ENCODE results near the gene WDR45. TPM values are rescaled to one million over a fixed set of nuclear protein-coding genes. Genes with fewer than 3 reads are reported as not detected.

Gene WDR45
- total and polyA plus RNA-seq, 2 experiments from 2014 or later, result 28.8 to 36.2 TPM

DNA sequence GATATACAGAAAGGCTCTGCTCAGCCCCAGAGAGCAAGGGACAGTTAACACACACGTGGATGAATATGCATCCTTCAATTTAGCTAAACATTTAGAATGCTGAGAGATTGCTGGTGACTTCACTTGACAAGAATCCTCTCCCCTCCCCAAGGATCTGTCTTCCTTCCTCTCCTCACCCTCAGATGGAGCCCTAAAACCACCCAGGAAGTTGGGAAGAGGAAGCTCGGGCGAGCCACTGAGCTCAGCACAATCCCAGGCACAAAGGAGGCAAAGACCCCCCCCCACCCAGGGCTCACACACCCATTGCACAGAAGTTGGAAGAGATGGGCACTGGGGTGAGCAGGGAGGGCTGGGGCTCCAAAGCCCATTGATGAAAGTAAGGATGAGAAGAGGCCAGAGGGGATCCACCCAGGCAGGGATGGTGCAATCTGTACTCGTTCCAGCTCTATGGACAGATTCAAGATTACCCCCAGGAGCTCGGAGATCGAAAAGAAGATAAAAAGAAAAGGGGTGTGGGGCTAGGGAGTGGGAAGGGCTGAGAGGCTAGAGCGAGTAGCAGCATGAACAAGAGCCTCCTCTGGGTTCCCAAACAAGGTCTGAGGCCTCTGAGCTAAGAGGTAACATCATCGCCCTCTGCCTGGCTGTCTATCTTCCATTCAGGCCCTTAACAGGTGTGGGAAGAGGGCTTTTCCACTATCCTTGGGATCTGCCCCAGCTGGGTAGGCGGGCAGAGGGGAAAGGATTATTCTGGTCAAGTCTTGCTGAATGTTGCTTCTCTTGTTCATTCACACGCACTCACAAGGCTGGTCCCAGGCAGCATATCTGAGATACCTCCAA, 37.7 kb downstream of the WDR45 start:
- no peaks in the 10 kb centered on the region for H3K27me3 ChIP-seq (ENCODE audit: insufficient read depth)
- ATAC-seq (no peak), DNase-seq (ENCODE audit: low spot score) (peak; percentile 21)
- peaks cover 20% of the 10 kb centered on the region for H3K27me3 Mint-ChIP-seq (ENCODE audit: insufficient read depth, low read depth, poor library complexity)
- H4K20me1 ChIP-seq (replicated peaks; ENCODE audit: insufficient read depth), result no peaks in the 10 kb centered on the region
- peaks cover 40% of the 10 kb centered on the region for H3K79me2 ChIP-seq (replicated peaks; ENCODE audit: insufficient read depth)
- no peaks in the 10 kb centered on the region; the same call in 2 of the 3 replicates for H3K9me3 Mint-ChIP-seq
- H3K4me1 ChIP-seq (ENCODE audit: insufficient read depth), result peaks cover 4% of the 10 kb centered on the region
- peak overlapping the region; percentile 74 for H3K4me2 ChIP-seq
- no peak overlapping the region for H2AFZ ChIP-seq
- TF ChIP-seq NANOG (IDR thresholded peaks at IDR 0.05; ENCODE audit: borderline replicate concordance), result no peak
- TF ChIP-seq, protein P1, sequence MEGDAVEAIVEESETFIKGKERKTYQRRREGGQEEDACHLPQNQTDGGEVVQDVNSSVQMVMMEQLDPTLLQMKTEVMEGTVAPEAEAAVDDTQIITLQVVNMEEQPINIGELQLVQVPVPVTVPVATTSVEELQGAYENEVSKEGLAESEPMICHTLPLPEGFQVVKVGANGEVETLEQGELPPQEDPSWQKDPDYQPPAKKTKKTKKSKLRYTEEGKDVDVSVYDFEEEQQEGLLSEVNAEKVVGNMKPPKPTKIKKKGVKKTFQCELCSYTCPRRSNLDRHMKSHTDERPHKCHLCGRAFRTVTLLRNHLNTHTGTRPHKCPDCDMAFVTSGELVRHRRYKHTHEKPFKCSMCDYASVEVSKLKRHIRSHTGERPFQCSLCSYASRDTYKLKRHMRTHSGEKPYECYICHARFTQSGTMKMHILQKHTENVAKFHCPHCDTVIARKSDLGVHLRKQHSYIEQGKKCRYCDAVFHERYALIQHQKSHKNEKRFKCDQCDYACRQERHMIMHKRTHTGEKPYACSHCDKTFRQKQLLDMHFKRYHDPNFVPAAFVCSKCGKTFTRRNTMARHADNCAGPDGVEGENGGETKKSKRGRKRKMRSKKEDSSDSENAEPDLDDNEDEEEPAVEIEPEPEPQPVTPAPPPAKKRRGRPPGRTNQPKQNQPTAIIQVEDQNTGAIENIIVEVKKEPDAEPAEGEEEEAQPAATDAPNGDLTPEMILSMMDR (conservative IDR thresholded peaks at IDR 0.05; ENCODE audit: low read depth in 2 of 2), result 0 out of 4 replicates have a peak, but pooled peaks of 1 of the 2 experiments have one; percentile 1
- H3K4me1 Mint-ChIP-seq, result peaks cover 27% of the 10 kb centered on the region
- H3K36me3 ChIP-seq (ENCODE audit: insufficient read depth), result peaks cover 12% of the 10 kb centered on the region; the same call in 1 of the 2 replicates
- peak overlapping the region; percentile 77 for H3K4me3 ChIP-seq
- peak overlapping the region; percentile 97 for H3K27ac Mint-ChIP-seq
- peaks cover 33% of the 10 kb centered on the region for H3K36me3 Mint-ChIP-seq (ENCODE audit: low read depth)
- no peaks in the 10 kb centered on the region for H3F3A ChIP-seq (replicated peaks; ENCODE audit: low read depth)
- H3K9me2 ChIP-seq (ENCODE audit: insufficient read depth), result no peaks in the 10 kb centered on the region
- peak overlapping the region; percentile 94 for H3K27ac ChIP-seq (ENCODE audit: low read depth)
- H3K4me3 Mint-ChIP-seq, result peak overlapping the region; percentile 96

DNA sequence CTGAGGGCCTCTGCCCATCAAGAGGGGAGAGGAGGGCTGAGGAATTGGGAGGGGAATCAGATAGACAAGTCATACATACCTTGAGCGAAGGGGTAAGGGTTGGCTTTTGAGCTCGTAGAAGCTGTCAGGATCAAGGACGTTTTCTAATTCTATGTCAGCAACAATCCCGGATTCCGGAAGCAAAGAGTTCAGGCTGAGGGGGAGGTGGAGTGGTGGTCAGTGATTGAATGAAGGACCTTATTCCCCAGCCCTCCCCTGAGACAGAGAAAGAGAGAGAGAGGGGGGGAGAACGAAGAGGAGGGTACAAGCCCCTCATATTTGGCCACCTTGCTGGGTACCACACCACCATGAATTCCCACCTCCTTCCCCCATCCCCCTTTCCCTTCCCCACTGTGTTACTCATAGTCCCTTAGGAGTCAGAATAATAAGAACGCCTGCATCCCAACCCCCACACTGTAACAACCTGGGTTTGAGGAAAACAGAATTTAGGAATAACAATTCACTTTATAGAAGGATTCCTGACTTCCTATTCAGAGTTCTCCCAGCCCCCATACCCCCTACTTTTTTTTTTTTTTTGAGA, 39.2 kb downstream of the WDR45 start:
- Histone ChIP-seq H3K4me3 (peak overlapping the region; percentile 77), H3K79me2 (replicated peaks; ENCODE audit: insufficient read depth) (peaks cover 40% of the 10 kb centered on the region), H3K9me2 (ENCODE audit: insufficient read depth) (no peaks in the 10 kb centered on the region), H3K27me3 (ENCODE audit: insufficient read depth) (no peaks in the 10 kb centered on the region), H3K27ac (ENCODE audit: low read depth) (peak overlapping the region; percentile 94), H3F3A (replicated peaks; ENCODE audit: low read depth) (no peaks in the 10 kb centered on the region), H2AFZ (no peak overlapping the region), H3K4me1 (ENCODE audit: insufficient read depth) (peaks cover 4% of the 10 kb centered on the region), H3K36me3 (ENCODE audit: insufficient read depth) (peaks cover 17% of the 10 kb centered on the region; the same call in 1 of the 2 replicates), H3K4me2 (peak overlapping the region; percentile 74), H4K20me1 (replicated peaks; ENCODE audit: insufficient read depth) (no peaks in the 10 kb centered on the region)
- Mint-ChIP-seq H3K27ac (peak overlapping the region; percentile 97), H3K4me3 (peak overlapping the region; percentile 96), H3K36me3 (ENCODE audit: low read depth) (peaks cover 47% of the 10 kb centered on the region), H3K4me1 (peaks cover 27% of the 10 kb centered on the region), H3K9me3 (no peaks in the 10 kb centered on the region; the same call in 2 of the 3 replicates), H3K27me3 (ENCODE audit: insufficient read depth, low read depth, poor library complexity) (peaks cover 21% of the 10 kb centered on the region)
- DNase-seq (ENCODE audit: low spot score) (peak; percentile 52), ATAC-seq (peak; percentile 7)
- TF ChIP-seq JUNB (IDR thresholded peaks at IDR 0.05; ENCODE audit: unreplicated experiment) (no peak), CREB1 (CRISPR knock-in tag; IDR thresholded peaks at IDR 0.05; ENCODE audit: low read depth) (no peak), POLR2AphosphoS5 (IDR thresholded peaks at IDR 0.05; ENCODE audit: low read depth) (no peak), NANOG (IDR thresholded peaks at IDR 0.05; ENCODE audit: borderline replicate concordance) (no peak), ZNF114 (CRISPR knock-in tag; IDR thresholded peaks at IDR 0.05) (no peak), EZH2phosphoT487 (IDR thresholded peaks at IDR 0.05; ENCODE audit: unreplicated experiment) (no peak), STAT1 (IDR thresholded peaks at IDR 0.05; ENCODE audit: unreplicated experiment) (no peak), EZH2 (IDR thresholded peaks at IDR 0.05; ENCODE audit: low read depth, unreplicated experiment) (no peak)
- TF ChIP-seq, protein P2, sequence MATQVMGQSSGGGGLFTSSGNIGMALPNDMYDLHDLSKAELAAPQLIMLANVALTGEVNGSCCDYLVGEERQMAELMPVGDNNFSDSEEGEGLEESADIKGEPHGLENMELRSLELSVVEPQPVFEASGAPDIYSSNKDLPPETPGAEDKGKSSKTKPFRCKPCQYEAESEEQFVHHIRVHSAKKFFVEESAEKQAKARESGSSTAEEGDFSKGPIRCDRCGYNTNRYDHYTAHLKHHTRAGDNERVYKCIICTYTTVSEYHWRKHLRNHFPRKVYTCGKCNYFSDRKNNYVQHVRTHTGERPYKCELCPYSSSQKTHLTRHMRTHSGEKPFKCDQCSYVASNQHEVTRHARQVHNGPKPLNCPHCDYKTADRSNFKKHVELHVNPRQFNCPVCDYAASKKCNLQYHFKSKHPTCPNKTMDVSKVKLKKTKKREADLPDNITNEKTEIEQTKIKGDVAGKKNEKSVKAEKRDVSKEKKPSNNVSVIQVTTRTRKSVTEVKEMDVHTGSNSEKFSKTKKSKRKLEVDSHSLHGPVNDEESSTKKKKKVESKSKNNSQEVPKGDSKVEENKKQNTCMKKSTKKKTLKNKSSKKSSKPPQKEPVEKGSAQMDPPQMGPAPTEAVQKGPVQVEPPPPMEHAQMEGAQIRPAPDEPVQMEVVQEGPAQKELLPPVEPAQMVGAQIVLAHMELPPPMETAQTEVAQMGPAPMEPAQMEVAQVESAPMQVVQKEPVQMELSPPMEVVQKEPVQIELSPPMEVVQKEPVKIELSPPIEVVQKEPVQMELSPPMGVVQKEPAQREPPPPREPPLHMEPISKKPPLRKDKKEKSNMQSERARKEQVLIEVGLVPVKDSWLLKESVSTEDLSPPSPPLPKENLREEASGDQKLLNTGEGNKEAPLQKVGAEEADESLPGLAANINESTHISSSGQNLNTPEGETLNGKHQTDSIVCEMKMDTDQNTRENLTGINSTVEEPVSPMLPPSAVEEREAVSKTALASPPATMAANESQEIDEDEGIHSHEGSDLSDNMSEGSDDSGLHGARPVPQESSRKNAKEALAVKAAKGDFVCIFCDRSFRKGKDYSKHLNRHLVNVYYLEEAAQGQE (IDR thresholded peaks at IDR 0.05; ENCODE audit: unreplicated experiment), result no peak
- TF ChIP-seq, protein P1 (conservative IDR thresholded peaks at IDR 0.05; ENCODE audit: low read depth in 2 of 2), result no peak
